ENCODE data around the gene EPB42.
"Not testable (repeated sequence)": the region's sequence is repeated elsewhere in the genome, so short reads cannot be mapped to it uniquely, and the experiment has no call there.

The EPB42 gene

DNA sequence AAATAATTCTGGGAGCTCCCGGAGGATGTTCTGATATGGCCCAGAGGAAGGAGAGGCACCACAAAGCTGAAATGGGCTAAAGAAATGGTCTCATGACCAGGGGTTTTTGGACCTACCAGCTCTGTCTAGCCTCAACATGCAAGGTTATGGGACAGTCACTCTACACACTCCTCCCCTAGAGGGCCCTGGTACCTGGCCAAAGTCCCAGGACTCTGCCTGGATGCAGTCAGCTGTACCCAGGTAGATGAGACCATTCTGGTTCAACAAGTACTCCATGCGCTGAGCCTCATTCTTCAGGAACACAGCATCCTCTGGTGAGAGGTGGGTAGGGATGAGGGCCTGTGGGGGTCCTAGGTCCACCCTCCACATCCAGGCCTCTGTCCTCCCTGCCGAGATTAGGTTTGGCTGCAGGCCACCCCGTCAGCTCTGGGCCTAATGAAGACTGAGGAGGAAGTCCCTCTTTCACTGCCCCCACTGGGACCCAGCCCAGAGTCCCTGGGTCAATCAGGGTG is 9.5 kb downstream of the EPB42 start:
- no peak for DNase-seq

DNA sequence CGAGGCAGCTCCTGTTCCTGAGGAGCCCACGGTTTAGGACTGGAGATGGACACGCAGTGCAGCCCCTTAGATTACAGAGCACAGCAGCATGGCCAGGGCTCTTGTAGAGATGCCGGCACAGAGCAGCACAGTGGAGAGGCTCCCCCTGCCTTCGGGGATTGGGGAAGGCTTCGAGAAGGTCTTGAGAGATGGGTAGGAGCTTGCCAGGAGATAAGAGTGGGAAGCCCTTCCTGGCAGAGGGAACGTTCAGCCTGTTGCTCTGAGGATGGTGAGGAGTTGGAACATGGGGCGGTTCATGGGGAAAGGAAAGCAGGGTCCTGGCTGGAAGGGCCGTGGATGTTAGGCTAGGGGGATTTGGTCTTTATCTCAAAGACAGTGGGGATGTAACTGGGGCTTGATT is 10.0 kb downstream of the EPB42 start:
- no peak for DNase-seq

DNA sequence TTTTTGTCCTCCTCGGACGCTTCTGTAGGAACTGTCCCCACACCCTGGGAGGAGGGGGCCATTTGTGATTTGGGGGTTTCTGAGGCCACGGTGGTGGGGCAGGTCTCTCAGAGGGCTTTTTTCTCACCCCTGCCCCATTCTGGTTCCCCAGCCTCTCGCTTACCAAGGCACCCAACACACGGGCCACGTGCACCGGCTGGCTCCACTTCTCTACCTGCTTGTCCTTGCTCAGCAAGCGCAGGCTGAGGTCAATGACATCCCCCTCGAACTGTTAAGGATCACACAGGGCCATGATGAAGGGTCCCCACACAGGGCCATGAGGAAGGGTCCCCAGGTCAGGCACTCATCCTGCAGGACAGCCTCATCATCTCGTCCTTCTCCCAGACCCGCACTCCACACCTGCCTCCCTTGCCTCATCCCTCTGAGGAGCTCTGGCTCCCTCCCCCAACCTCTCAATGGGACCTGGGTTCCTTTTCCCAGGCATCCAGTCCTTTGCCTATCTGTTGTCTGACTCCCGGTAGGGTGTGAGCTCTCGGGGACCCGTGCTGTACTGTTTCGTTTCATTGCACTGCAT is 10.6 kb downstream of the EPB42 start:
- DNase-seq, result no peak

DNA sequence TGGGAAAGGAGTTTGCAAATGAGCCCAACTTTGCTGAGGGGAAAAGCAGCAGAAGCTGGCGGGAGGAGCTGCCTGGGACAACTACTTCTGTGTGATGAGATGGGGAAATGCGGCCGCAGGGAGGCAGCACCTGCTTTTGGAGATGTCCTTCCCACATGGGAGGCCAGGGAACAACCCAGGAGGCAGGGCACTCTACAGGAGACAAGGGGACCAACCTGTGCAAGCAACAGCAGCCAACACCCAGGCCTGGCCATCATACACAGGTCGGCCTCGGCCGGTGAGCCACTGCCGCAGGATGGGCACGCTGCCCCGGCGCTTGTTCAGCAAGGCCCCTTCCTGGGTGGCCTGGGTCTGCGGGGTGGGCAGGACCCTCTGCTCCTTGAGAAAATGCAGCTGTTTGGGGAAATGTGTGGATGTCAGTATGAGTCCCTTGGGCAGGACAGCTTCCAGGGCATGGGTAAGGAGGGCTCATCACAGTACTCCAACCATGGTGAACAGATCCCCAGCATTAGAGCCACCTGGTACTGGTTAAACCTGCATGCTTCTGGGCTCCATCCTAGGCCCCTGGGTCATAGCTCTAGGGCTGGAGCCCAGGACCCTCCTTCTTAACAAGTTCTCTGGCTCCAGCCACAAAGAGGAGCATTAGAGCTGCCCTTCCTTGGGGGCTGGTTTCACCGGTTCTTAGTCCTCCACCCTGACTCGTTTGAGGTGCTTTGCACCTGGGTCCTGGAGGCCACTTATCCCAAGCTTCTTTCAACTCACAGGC is 11.6 kb downstream of the EPB42 start:
- DNase-seq, result no peak

DNA sequence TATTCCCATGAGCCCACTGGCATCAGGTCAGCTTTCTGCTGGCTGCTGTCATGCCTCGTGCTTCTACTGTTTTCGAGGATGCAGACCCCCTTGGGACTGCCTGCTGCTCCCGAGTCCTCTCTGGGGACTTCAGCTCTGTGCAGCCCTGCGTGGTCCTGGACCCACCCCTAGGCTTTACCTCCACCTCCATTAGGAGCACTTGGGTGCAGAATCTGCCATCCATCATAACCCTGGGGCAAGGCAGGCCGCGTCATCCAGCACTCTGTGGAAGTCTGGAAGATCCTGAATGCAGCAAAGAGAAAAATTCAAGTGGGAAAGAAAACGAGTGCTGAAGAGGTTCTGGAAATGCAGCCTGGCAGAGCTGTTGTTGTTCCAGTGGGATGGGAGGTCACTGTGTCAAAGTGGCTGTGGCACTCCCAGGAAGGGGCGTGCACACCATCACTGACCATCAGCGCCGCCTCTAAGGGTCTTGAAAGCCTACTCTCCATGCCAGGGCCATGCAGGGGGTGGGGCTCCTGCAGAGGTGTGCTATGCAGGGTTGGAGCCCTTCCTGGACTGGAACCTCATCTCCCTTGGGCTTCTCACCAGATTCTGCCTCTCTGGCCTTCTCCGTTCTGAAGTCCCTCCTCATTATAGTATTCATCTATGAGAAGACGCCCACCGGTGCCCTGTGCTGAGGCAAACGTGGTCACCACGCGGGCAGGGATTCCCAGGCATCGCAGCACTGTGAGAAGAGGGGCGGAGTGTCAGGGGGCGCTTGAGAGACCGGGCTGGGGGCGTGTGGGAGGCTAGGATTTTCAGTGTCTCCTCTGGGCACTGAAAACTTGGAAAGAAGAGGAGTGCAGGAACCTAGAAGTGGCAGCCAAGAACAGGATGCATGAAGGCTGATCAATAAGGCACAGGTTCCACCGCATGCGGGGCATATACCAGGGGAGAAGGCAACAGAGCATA is 12.5 kb downstream of the EPB42 start:
- no peak for DNase-seq

DNA sequence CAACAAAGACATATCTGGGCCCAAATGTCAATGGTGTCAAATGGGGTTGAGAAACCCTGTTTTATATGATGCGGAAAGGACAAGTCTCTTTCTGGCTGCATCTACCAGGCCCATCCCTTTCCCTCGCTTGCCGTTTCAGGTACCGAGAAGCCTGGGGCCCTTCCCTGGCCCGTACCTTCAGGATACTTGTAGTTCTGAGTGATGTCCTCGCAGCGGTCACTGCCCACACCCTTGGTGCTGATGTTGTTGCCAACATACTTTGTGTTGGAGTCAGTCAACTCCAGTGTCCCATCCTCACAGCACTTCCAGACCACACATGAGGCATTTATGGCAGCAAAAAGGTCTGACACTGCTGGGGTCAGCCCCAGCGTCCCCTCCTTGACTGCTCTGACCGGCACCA is 13.8 kb downstream of the EPB42 start:
- no peak for DNase-seq

DNA sequence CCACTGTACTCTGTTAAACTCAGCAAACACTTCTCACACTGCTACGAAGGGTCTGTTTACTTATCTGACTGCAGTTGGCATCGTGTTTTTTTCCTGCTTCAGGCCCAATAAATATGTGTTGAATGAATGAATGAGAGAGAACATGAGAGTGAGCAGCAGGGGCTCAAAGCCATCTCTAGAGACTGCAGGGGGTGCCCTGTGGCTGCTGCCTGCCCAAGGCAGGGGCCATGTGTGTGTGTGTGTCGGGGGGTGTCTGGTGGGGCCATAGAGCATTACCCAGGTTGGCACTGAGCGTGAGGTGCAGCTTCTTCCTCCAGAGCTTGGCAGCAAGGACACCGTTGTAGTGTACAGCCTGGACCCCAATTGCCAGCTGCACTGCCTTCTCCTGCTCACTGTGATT is 14.8 kb downstream of the EPB42 start:
- DNase-seq, result no peak

DNA sequence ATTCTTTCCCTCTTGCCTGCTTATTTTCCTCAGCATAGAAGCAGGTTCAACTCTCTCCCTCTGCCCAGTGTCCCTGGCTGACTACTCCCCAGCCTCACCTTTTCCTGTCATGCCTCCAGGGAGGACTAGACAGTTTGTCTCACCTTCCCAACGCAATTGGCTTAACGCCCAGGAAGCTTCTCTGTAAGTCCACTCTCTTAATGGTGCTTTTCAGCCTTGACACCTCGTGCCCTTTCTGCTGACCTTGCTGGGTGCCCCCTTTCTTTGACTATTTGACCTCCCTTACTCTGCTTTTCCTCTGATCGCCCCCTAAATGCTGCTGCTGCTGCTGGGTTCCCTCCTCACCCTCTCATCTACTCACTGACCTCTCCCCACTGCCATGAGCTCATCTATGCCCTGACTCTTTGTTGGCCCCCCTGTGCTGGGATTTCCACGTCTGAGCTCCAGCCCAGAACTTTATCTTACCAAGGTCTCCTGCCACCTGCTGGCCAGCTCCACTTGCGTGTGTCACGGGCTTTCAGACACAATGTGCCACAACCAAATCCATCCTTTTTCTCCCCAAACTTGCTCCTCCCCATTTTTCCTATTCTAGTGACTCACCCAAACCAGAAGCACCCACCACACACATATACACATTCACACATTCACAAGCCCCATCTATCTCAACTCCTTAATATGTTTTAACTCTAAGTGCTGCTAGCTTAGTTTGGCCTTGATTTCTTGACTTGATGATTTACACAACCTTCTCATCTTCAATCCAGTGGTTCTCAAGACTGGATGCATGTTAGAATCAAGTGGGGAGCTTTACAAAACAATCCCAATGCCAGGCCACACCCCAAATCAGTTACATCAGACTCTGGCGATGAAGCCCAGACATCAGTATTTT is 16.6 kb downstream of the EPB42 start:
- peak in 1 of 2 experiments; percentile 31 for DNase-seq

DNA sequence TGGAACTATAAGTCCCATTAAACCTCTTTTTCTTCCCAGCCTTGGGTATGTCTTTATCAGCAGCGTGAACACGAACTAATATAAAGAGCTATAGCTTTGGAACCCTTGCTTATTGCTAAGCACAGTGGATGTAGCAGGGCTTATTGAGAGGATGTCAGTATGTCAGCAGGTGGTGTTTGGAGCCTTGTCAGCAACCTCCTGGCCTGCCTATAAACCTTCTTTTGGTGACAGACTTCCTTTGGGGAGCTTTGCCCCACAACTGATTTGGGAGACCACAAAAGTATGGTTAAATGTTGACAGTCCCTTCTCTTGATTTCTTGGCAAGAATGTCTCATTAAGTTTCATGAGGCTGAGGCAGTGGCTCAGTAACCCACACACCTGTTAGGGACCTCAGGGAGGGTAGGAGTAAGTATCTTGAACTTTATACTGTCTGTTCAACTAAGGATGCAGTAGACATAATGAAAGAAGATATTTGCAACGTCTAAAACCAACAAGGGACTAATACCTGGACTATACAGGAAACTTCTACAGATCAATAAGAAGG is 20.8 kb downstream of the EPB42 start:
- no peak for DNase-seq

DNA sequence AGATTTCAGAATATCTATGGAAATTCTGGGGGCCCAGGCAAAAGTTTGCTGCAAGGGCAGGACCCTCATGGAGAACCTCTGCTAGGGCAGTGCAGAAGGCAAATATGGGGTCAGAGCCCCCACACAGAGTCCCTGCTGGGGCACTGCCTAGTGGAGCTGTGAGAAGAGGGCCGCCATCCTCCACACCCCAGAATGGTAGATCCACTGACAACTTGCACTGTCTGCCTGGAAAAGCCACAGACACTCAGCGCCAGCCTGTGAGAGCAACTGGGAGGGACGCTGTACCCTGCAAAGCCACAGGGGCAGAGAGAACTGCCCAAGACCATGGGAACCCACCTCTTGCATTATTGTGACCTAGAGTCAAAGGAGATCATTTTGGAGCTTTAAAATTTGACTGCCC is 21.8 kb downstream of the EPB42 start:
- DNase-seq, result no peak

DNA sequence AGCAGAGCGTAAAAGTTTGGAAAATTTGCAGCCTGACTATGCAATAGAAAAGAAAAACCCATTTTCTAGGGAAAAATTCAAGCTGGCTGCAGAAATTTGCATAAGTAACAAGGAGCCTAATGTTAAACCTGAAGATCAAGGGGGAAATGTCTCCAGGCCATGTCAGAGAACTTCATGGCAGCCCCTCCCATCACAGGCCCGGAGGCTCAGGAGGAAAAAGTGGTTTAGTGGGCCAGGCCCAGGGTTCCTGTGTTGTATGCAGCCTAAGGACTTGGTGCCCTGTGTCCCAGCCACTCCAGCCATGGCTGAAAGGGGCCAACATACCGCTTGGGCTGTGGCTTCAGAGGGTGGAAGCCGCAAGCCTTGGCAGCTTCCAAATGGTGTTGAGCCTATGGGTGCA is 22.3 kb downstream of the EPB42 start:
- not testable (repeated sequence) for DNase-seq

DNA sequence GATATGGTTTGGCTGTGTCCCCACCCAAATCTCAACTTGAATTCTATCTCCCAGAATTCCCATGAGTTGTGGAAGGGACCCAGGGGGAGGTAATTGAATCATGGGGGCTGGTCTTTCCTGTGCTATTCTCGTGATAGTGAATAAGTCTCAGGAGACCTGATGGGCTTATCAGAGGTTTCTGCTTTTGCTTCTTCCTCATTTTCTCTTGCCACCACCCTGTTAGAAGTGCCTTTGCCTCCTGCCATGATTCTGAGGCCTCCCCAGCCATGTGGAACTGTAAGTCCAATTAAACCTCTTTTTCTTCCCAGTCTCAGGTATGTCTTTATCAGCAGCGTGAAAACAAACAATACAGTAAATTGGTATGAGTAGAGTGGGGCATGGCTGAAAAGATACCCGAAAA is 23.0 kb downstream of the EPB42 start:
- not testable (repeated sequence) for DNase-seq

DNA sequence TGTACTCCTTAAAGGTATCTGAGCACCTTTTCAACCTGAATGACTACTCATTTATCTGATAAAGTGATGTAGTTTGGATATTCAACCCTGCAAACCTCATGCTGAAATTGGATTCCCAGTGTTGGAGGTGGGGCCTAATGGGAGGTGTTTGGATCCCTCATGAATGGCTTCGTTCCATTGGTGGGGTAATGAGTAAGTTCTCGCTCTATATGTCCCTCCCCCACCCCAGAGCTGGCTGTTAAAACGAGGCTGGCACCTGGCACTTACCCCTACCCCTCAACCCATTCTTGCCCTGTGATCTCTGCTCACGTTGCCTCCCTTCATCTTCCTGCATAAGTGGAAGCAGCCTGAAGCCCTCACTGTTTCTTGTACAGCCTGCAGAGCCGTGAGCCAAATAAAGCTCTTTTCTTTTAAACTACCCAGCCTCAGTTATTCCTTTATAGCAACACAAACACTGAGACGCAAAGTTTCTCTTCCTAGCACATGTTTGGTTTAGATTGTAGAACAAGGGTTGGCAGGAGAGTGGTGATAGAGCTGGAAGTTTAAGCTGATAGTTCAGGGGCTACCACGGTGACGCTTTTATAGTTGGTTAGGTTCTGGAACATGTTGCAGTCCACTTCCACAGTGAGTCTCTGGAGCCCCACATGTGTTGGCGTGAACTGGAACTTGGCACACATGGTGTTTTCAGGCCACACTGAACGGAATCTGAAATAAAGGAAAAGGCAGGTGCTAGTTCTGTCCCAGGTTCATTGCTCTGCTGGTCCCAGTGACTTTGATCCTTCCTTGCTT is 23.9 kb downstream of the EPB42 start:
- no peak for DNase-seq

DNA sequence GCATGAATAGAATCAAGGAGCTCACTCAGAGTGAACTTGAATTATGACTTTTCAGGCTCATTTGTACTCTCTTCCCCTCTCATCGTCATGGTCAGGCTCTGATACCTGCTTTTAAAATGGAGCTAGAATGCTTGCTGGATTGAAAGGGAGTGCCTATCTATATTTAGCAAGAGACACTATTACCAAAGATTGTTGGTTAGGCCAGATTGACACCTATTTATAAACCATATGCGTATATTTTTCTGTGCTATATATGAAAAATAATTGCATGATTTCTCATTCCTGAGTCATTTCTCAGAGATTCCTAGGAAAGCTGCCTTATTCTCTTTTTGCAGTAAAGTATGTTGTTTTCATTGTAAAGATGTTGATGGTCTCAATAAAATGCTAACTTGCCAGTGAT is 26.0 kb downstream of the EPB42 start:
- DNase-seq, result no peak

DNA sequence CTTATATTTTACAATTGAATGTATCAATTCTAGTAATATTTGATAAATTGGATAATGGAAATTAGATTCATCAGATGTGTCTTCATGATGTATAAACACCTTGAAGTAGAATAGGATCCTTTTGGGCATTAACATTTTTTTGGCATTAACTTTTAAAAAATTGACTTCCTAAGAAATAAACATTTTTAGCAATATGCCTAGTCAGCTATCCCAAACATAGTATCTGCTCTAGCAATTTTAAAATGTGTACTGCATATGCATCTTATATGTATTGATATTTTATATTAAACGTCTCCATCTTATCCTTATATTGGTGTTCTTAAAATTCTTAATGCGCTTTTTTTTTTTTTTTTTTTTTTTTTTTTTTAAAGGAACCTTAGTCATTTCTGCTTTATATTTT is 27.1 kb downstream of the EPB42 start:
- DNase-seq, result no peak

DNA sequence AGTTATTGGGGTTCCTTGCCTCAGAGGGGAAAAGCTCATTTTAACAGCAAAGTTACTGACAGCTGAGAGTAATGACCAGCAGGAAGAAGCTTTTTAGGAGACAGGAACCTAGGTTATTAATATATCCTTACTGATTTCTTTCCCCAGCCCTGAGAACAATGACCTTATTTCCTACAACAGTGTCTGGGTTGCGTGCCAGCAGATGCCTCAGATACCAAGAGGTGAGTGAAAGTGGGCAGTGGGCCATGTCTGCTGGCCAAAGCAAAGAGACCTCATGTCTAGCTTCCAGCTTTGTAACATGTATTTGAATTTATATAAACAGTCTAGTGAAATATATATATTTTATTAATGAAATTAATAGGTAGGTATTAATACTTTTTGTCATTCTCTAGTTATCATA is 30.6 kb downstream of the EPB42 start:
- DNase-seq, result no peak

DNA sequence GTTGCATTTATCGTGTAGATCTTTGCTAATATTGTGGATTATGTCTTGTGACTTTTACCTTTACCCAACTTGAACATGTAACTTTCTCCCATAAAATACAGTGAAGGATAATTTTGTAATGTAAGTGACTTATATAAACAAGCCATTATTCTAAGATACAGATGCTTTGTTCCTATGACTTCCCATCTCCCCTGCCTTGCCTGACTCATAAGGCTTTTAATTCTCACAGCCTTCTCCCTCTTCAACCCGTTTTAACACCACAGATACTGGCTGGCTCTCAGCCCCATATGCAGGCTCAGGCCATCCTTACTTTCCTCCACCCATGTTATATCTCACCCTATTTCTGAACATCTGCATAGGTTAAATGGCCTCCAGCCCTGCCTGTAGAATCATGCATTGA is 31.5 kb downstream of the EPB42 start:
- no peak for DNase-seq

DNA sequence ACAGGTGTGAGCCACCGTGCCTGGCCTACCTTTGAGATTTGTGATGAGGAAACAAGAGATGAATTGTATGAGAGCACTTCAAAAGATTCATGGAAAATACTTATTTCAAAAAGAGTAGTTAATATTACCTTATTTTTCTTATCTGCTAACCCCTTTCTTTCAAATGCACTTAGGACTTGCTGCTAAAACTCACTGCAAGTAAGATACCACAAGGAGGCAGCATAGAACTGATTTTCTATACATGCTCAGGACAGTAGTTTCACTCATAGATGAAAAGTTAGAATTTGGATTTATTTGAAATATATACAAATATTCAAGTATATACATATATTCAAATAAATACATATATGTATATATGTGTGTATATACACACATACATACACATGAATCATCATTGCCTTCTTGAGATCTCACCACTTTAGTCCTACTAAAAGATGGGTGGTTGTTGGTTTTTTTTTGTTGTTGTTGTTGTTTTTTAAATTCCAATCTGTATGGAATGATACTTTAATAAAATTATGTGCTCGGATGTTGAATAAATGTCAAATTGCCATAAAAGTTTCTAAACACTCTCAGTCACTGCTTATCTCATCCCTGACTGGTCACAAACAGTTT is 33.2 kb downstream of the EPB42 start:
- DNase-seq, result peak; percentile 8 to 56

DNA sequence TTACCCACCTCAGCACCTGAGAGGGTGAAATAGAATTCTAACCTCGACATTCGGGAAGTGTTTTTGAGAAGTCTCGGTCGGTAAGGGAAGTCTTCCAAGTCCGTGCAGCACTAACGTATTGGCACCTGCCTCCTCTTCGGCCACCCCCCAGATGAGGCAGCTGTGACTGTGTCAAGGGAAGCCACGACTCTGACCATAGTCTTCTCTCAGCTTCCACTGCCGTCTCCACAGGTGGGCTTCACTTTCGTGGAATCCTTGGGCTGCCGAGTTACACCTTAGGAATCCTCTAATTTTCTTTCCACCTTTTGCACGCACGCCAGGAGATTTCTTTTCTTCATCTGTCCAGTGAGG is 34.8 kb downstream of the EPB42 start:
- DNase-seq, result no peak

DNA sequence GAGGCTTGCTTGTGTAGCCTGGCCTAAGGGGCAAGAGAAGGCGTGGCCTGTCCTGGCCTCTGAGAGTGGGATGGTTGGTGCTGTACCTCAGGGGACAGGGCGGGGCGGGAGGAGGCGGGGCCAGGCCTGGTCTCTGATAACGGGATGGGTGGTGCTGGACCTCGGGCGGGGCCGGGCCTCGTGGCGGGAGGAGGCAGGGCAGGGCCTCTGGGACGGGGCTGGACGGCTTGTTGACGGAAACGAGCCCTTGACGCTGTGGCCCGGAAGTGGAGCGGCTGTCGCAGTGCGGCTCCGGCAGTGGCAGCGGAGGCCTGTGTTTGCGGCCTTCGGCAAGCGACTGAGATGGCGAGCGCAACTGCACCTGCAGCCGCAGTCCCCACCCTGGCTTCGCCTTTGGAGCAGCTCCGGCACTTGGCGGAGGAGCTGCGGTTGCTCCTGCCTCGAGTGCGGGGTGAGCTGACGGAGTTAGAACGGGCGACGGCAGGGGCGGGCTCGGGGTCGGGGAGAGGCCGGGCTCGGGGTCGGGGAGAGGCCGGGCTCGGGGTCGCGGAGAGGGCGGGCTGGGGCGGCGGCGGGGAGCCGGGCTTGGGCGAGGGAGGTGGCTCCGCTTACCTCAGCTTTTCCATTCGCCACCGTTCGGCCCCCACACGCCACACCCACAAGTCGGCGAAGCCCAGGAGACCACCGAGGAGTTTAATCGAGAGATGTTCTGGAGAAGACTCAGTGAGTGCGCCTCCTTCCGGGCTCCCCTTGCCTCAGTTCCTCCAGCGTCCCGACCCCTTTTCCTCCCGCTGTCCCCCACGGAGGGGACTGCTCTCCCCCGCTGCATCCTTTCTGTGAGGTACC is 35.4 kb downstream of the EPB42 start, which contains the start of gene CCNDBP1:
Gene CCNDBP1, plus strand, starts transcription at position 247 of the 846 bp plus-strand sequence. Its CDS starts 96 bp downstream, at position 343.
- peak in 1 of 2 experiments; percentile 67 for DNase-seq

All from NCI-H446 (cell line).